ENCODE results near the gene TBC1D22A.
"Not testable (repeated sequence)": the region's sequence is repeated elsewhere in the genome, so short reads cannot be mapped to it uniquely, and the experiment has no call there.

TBC1D22A gene

GRCh38 chr22:47164514-47165337 is 402.3 kb downstream of the TBC1D22A start:
- DNase-seq: no peak

- no peak for DNase-seq
Observed at GRCh38 chr22:47165338-47166032, 403.0 kb downstream of the TBC1D22A start.

- no peak for DNase-seq
Observed at GRCh38 chr22:47166033-47166404, 403.6 kb downstream of the TBC1D22A start.

- no peak for DNase-seq
Observed at GRCh38 chr22:47166446-47167016, 404.1 kb downstream of the TBC1D22A start.

GRCh38 chr22:47167056-47167455 is 404.6 kb downstream of the TBC1D22A start:
- no peak for DNase-seq

- DNase-seq: not testable (repeated sequence)
Observed at GRCh38 chr22:47167921-47168320, 405.5 kb downstream of the TBC1D22A start.

- no peak for DNase-seq
Observed at GRCh38 chr22:47168441-47168840, 406.0 kb downstream of the TBC1D22A start.

- DNase-seq: no peak
Observed at GRCh38 chr22:47168900-47169800, 406.7 kb downstream of the TBC1D22A start.

GRCh38 chr22:47169801-47170140 is 407.3 kb downstream of the TBC1D22A start:
- no peak for DNase-seq

- not testable (repeated sequence) for DNase-seq
Observed at GRCh38 chr22:47170511-47171440, 408.3 kb downstream of the TBC1D22A start.

- no peak for DNase-seq
Observed at GRCh38 chr22:47171441-47172221, 409.2 kb downstream of the TBC1D22A start.

GRCh38 chr22:47172771-47173534 is 410.5 kb downstream of the TBC1D22A start:
- no peak for DNase-seq

- no peak for DNase-seq
Observed at GRCh38 chr22:47173535-47174021, 411.1 kb downstream of the TBC1D22A start.

- DNase-seq: no peak
Observed at GRCh38 chr22:47174096-47174495, 411.6 kb downstream of the TBC1D22A start.

- no peak for DNase-seq
Observed at GRCh38 chr22:47174671-47175112, 412.2 kb downstream of the TBC1D22A start.

GRCh38 chr22:47175151-47176025 is 412.9 kb downstream of the TBC1D22A start:
- DNase-seq: no peak

- DNase-seq: no peak
Observed at GRCh38 chr22:47176026-47176389, 413.6 kb downstream of the TBC1D22A start.

GRCh38 chr22:47176573-47177333 is 414.3 kb downstream of the TBC1D22A start:
- DNase-seq: no peak
